Esophagus squamous epithelium (tissue), 4 donors: Measurements from ENCODE around the gene DCBLD2.

Experiments
- POLR2A ChIP-seq, 4 donors: fragments of 450-650 bp; IDR thresholded peaks; one replicate each; pipeline ENCODE4 v1.6.1; 2017; ENCODE audit warnings: antibody characterized with exemption in 4 of 4, mild to moderate bottlenecking in 4 of 4, moderate library complexity in 3 of 4
- TF ChIP-seq, protein P1 (sequence below), 6 experiments: fragments of 450-650 bp in 4 of 6; fragments of 200-600 bp in 2 of 6; sonication (generic) in 2 of 6; IDR thresholded peaks; one replicate each; pipeline ENCODE4 v1.5.1; 2016 to 2019; ENCODE audit warnings: antibody characterized with exemption in 6 of 6, mild to moderate bottlenecking in 4 of 6, moderate library complexity in 4 of 6

DNA sequence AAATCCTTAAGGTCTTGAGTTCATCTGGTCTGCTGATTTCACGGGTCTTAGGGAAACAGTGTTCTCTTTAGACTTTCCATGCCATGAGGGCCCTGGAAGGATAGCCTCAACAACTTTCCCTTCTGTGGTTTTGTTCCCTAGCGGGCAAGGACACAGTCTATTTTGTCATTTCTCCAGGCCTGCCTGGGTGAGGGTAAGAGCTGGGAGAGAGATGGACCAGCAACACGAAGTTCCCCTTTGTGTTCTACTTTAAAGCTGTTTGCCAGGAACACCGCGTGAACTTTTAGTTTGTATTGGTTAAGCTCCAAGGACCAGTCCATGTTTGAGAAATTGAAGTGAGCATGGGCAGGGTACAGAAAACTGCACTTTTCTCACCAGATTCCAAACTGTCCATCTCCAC, 117.5 kb downstream of the DCBLD2 start:
- TF ChIP-seq, protein P1, sequence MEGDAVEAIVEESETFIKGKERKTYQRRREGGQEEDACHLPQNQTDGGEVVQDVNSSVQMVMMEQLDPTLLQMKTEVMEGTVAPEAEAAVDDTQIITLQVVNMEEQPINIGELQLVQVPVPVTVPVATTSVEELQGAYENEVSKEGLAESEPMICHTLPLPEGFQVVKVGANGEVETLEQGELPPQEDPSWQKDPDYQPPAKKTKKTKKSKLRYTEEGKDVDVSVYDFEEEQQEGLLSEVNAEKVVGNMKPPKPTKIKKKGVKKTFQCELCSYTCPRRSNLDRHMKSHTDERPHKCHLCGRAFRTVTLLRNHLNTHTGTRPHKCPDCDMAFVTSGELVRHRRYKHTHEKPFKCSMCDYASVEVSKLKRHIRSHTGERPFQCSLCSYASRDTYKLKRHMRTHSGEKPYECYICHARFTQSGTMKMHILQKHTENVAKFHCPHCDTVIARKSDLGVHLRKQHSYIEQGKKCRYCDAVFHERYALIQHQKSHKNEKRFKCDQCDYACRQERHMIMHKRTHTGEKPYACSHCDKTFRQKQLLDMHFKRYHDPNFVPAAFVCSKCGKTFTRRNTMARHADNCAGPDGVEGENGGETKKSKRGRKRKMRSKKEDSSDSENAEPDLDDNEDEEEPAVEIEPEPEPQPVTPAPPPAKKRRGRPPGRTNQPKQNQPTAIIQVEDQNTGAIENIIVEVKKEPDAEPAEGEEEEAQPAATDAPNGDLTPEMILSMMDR (IDR thresholded peaks at IDR 0.05), result no peak
- TF ChIP-seq POLR2A (IDR thresholded peaks at IDR 0.05), result no peak
